Measurements from ENCODE around the gene MLST8.
A peak's percentile ranks its signal among the peaks of the same experiment; 100 is the strongest.

DNA sequence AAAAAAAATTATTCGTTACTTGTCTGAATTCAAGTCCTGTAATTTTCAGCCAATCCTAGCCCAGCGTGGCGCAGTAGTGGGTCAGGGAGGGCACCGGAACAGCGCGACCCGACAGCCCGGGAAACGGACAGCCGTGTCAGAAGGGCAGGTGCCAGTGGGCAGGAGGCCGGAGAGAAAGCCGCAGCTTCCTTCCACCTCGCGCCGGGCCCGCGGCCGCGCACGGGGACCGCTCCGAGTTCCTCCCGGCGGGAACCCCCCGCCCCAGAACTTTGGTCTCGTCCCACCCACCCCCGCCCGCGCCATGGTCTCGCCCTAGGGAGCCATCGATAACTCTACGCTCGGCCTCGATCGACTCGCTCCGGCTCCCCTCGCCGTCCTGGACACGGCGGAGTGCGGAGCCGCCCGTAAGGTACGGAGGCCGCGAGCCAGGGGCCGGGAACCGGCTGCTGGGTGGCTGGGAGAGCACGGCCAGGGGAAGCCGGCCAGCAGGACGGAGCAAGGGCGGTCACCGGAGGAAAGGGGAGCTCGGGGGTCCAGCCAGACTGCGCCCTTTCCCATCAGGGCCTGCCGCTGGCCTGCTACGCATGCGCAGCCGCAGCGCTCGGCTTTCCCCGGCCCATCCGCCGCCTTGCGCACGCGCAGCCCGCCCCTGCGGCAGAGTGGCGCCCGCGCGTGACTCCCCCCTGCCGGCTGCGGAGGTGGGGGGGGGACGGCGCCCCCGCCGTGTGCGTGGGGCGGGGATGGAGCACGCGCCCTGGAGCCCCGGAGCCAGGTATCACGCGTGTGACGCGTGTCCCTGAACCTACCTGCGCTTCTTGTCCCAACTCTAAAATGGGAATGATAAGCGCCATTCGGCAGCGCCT lies at the start of gene MLST8:
- TF ChIP-seq, protein P1, sequence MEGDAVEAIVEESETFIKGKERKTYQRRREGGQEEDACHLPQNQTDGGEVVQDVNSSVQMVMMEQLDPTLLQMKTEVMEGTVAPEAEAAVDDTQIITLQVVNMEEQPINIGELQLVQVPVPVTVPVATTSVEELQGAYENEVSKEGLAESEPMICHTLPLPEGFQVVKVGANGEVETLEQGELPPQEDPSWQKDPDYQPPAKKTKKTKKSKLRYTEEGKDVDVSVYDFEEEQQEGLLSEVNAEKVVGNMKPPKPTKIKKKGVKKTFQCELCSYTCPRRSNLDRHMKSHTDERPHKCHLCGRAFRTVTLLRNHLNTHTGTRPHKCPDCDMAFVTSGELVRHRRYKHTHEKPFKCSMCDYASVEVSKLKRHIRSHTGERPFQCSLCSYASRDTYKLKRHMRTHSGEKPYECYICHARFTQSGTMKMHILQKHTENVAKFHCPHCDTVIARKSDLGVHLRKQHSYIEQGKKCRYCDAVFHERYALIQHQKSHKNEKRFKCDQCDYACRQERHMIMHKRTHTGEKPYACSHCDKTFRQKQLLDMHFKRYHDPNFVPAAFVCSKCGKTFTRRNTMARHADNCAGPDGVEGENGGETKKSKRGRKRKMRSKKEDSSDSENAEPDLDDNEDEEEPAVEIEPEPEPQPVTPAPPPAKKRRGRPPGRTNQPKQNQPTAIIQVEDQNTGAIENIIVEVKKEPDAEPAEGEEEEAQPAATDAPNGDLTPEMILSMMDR (IDR thresholded peaks at IDR 0.05; ENCODE audit: extremely low read depth in 1 of 2, insufficient read depth in 1 of 2, low read depth in 1 of 2, low read length in 2 of 2): peak in 1 of 2 donors; percentile 25
- TF ChIP-seq EZH2 (IDR thresholded peaks at IDR 0.05; ENCODE audit: borderline replicate concordance, low read depth, low read length, severe bottlenecking): no peak
- TF ChIP-seq POLR2AphosphoS5 (IDR thresholded peaks at IDR 0.05; ENCODE audit: insufficient read depth, low read depth, low read length): peak; percentile 98
- TF ChIP-seq FOS (IDR thresholded peaks at IDR 0.05; ENCODE audit: borderline replicate concordance, insufficient read depth, low read length): no peak
- peak; percentile 89 for TF ChIP-seq POLR2A (IDR thresholded peaks at IDR 0.05; ENCODE audit: low read depth, low read length)
- no peak for TF ChIP-seq MYC (IDR thresholded peaks at IDR 0.05; ENCODE audit: low read depth, low read length)

All from endothelial cell of umbilical vein (primary cell).